Upper lobe of left lung (tissue), 6 donors: Measurements from ENCODE around the gene MED13. TPM values are rescaled to one million over a fixed set of nuclear protein-coding genes. Genes with fewer than 3 reads are reported as not detected.

Experiments
- ATAC-seq, 2 donors: fragments of 200-7000 bp; cut with Tn5 transposase; one replicate each; pipeline ENCODE4 v1.9.1; 2022; ENCODE audit warnings: mild to moderate bottlenecking in 2 of 2, moderate library complexity in 2 of 2; ENCODE audit not compliant: low FRiP score in 2 of 2
- DNase-seq, 2 donors: peaks; one replicate each; pipeline ENCODE4 v3.0.0-alpha.2; 2019 to 2020
- H3K27ac ChIP-seq, 4 donors: fragments of 200-600 bp; sonication (generic); one replicate each; pipeline ENCODE4 v1.5.1; 2016 to 2019
- H3K27me3 ChIP-seq, 4 donors: fragments of 200-600 bp; sonication (generic); one replicate each; pipeline ENCODE4 v1.5.1; 2017 to 2019
- H3K36me3 ChIP-seq, 4 donors: fragments of 200-600 bp; sonication (generic); one replicate each; pipeline ENCODE4 v1.5.1; 2016 to 2019
- H3K4me1 ChIP-seq, 4 donors: fragments of 200-600 bp; sonication (generic); one replicate each; pipeline ENCODE4 v1.5.1; 2018 to 2019
- H3K4me3 ChIP-seq, 4 donors: fragments of 200-600 bp; sonication (generic); one replicate each; pipeline ENCODE4 v1.5.1; 2017 to 2019; ENCODE audit warnings: mild to moderate bottlenecking in 2 of 4, moderate library complexity in 1 of 4
- H3K9me3 ChIP-seq, 4 donors: fragments of 200-600 bp; sonication (generic); one replicate each; pipeline ENCODE4 v1.5.1; 2018 to 2019
- EP300 ChIP-seq, 4 donors: sonication (generic); formaldehyde crosslinking; IDR thresholded peaks; one replicate each; pipeline ENCODE4 v1.5.1; 2017; ENCODE audit warnings: antibody characterized with exemption in 4 of 4, control low read depth in 2 of 4
- POLR2A ChIP-seq, 4 donors: fragments of 450-650 bp; IDR thresholded peaks; one replicate each; pipeline ENCODE4 v1.5.1; 2016 to 2017; ENCODE audit warnings: antibody characterized with exemption in 4 of 4, mild to moderate bottlenecking in 2 of 4
- POLR2AphosphoS5 ChIP-seq, 2 donors: sonication (generic); formaldehyde crosslinking; IDR thresholded peaks; one replicate each; pipeline ENCODE4 v1.5.1; 2017; ENCODE audit warnings: antibody characterized with exemption in 2 of 2
- WGBS, 2 donors: methylation state at CpG; one replicate each; pipeline ENCODE4 v1.1.5; 2017 to 2018; 5-methylcytosine and 5-hydroxymethylcytosine counted together
- total RNA-seq, 6 donors: library from RNA; depleted of rRNA in 4 of 6; stranded (reverse); fragments of >200 nt in 4 of 6; gene quantifications; one replicate each; pipeline versions ENCODE4 v1.1.0 to v1.2.1, GENCODE V29; 2016 to 2021
- TF ChIP-seq, protein P1 (sequence below), 6 experiments: fragments of 450-650 bp in 4 of 6; fragments of 200-600 bp in 2 of 6; sonication (generic) in 2 of 6; IDR thresholded peaks; one replicate each; pipeline ENCODE4 v1.5.1; 2016 to 2019; ENCODE audit warnings: antibody characterized with exemption in 6 of 6
- donor health status: DM: no; HTN: no; CAD: no; lungs with moderate emphysema.
- donor health status: DM: no; HTN: yes; CAD: no; lungs with severe emphysema.

The MED13 gene
- total RNA-seq, 6 donors from 2014 or later: 52.7 to 109 (median 71.3) TPM

DNA sequence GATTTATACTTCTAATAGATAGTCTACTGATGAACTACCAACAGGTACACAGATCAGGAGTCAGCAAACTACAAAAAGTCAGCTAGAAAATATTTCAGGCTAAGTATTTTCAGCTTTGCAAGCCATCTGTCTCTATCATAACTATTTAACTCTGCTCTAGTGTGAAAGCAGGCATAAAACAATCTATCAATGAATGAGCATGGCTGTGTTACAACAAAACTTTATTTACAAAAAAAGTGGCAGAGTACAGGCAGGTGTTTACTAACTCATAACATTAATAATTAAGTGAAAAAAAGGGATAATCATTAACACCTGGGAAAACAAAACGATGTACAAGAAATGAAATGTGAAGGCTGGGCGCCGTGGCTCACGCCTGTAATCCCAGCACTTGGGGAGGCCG lies 15.8 kb downstream of the MED13 start:
- H3K27me3 ChIP-seq: no peaks in the 10 kb centered on the region
- H3K4me3 ChIP-seq: no peak overlapping the region
- 94 to 96% methylated on average over 5 of the region's 5 CpGs for WGBS, 2 donors
- no peak overlapping the region for H3K27ac ChIP-seq
- peaks cover 4 to 87% (median 19%) of the 10 kb centered on the region in 4 donors for H3K36me3 ChIP-seq
- TF ChIP-seq POLR2A (IDR thresholded peaks at IDR 0.05) (no peak), EP300 (IDR thresholded peaks at IDR 0.05) (no peak), POLR2AphosphoS5 (IDR thresholded peaks at IDR 0.05) (no peak)
- TF ChIP-seq, protein P1, sequence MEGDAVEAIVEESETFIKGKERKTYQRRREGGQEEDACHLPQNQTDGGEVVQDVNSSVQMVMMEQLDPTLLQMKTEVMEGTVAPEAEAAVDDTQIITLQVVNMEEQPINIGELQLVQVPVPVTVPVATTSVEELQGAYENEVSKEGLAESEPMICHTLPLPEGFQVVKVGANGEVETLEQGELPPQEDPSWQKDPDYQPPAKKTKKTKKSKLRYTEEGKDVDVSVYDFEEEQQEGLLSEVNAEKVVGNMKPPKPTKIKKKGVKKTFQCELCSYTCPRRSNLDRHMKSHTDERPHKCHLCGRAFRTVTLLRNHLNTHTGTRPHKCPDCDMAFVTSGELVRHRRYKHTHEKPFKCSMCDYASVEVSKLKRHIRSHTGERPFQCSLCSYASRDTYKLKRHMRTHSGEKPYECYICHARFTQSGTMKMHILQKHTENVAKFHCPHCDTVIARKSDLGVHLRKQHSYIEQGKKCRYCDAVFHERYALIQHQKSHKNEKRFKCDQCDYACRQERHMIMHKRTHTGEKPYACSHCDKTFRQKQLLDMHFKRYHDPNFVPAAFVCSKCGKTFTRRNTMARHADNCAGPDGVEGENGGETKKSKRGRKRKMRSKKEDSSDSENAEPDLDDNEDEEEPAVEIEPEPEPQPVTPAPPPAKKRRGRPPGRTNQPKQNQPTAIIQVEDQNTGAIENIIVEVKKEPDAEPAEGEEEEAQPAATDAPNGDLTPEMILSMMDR (IDR thresholded peaks at IDR 0.05): no peak
- ATAC-seq: no peak
- DNase-seq: no peak
- no peaks in the 10 kb centered on the region for H3K9me3 ChIP-seq
- peaks cover 4 to 22% (median 5%) of the 10 kb centered on the region in 4 donors for H3K4me1 ChIP-seq

DNA sequence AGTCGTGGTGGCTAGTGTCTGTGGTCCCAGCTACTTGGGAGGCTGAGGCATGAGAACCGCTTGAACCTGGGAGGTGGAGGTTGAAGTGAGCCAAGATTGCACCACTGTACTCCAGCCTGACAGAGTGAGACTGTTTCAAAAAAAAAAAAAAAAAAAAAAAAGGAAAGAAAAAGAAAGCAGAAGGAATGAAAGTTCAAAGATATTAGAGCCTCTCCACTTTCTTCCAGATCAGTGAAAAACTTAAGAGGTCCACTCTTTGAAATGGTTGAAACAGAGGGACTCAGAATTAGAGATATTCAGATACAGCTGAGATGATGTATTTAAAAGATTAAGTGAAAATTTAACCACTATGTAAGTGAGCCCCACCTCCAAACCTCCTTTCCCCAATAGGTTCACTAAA lies 16.8 kb downstream of the MED13 start:
- WGBS, 2 donors: 94 to 100% methylated on average over 2 of the region's 2 CpGs
- Histone ChIP-seq H3K27me3 (no peaks in the 10 kb centered on the region), H3K9me3 (no peaks in the 10 kb centered on the region), H3K36me3 (peaks cover 4 to 90% (median 19%) of the 10 kb centered on the region in 4 donors), H3K27ac (no peak overlapping the region), H3K4me1 (peaks cover 4 to 18% (median 8%) of the 10 kb centered on the region in 4 donors), H3K4me3 (no peak overlapping the region)
- no peak for TF ChIP-seq EP300 (IDR thresholded peaks at IDR 0.05)
- TF ChIP-seq POLR2AphosphoS5 (IDR thresholded peaks at IDR 0.05): no peak
- TF ChIP-seq POLR2A (IDR thresholded peaks at IDR 0.05): no peak
- TF ChIP-seq, protein P1 (IDR thresholded peaks at IDR 0.05): no peak
- no peak for DNase-seq
- no peak for ATAC-seq

DNA sequence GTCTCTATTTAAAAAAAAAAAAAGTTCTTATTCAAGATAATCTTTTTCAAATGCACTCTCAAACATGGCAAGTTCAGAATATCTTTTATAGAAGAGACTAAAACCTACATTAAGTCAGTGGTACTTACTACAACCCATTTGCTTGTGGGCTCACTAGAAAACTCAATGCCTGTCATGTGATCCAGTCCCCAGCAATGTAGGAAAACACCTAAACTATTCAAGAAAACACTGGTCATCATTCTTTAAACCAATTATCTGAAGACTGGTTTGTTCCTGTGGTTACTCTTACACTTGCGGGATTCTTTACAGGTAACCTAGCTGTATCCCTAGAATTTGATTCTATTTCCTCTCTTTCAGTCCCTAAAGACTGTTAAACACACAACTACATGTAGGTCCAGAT lies 19.6 kb downstream of the MED13 start:
- Histone ChIP-seq H3K4me3 (no peak overlapping the region), H3K36me3 (peaks cover 0 to 88% (median 22%) of the 10 kb centered on the region in 4 donors), H3K27me3 (no peaks in the 10 kb centered on the region), H3K9me3 (no peaks in the 10 kb centered on the region), H3K4me1 (peaks cover 4 to 18% (median 6%) of the 10 kb centered on the region in 4 donors), H3K27ac (no peak overlapping the region)
- WGBS, 2 donors: 97 to 100% methylated on average over 1 of the region's 1 CpG
- TF ChIP-seq, protein P1 (IDR thresholded peaks at IDR 0.05): no peak
- TF ChIP-seq EP300 (IDR thresholded peaks at IDR 0.05) (no peak), POLR2A (IDR thresholded peaks at IDR 0.05) (no peak), POLR2AphosphoS5 (IDR thresholded peaks at IDR 0.05) (no peak)
- ATAC-seq (no peak), DNase-seq (no peak)

DNA sequence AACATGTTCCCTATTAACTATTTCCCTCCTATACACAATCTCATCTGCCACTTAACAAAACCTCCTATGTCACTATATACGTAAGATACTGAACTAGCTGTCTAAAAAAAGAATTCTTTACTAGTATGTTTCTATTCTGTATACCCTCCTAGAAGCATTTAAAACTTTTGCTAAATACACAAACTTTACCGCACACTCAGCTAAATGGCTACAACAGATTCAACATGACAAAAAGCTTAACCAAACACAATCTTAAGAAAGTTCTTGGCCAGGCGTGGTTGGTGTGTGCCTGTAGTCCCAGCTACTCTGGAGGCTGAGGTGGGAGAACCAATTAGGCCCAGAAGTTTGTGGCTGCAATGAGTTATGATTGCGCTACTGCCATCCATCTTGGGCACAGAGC lies 20.0 kb downstream of the MED13 start:
- TF ChIP-seq POLR2A (IDR thresholded peaks at IDR 0.05): no peak
- H3K36me3 ChIP-seq: peaks cover 0 to 84% (median 22%) of the 10 kb centered on the region in 4 donors
- H3K4me3 ChIP-seq: no peak overlapping the region
- ATAC-seq: no peak
- no peak for DNase-seq
- no peaks in the 10 kb centered on the region for H3K27me3 ChIP-seq
- no peaks in the 10 kb centered on the region for H3K9me3 ChIP-seq
- WGBS, 2 donors: 85 to 87% methylated on average over 4 of the region's 4 CpGs
- H3K27ac ChIP-seq: no peak overlapping the region
- H3K4me1 ChIP-seq: peaks cover 4 to 18% (median 6%) of the 10 kb centered on the region in 4 donors

- H3K27me3 ChIP-seq: no peaks in the 10 kb centered on the region
- no peak overlapping the region for H3K27ac ChIP-seq
- peaks cover 0 to 72% (median 20%) of the 10 kb centered on the region in 4 donors for H3K36me3 ChIP-seq
- H3K4me3 ChIP-seq: no peak overlapping the region
- no peaks in the 10 kb centered on the region for H3K9me3 ChIP-seq
- ATAC-seq: no peak
- no peak for TF ChIP-seq EP300 (IDR thresholded peaks at IDR 0.05)
- no peak for DNase-seq
- peaks cover 2 to 24% (median 6%) of the 10 kb centered on the region in 4 donors for H3K4me1 ChIP-seq
Observed at GRCh38 chr17:62043602-62044001, 21.5 kb downstream of the MED13 start.

- Histone ChIP-seq H3K36me3 (peaks cover 0 to 67% (median 19%) of the 10 kb centered on the region in 4 donors), H3K27ac (no peak overlapping the region), H3K27me3 (no peaks in the 10 kb centered on the region), H3K4me3 (no peak overlapping the region), H3K4me1 (peaks cover 0 to 23% (median 6%) of the 10 kb centered on the region in 4 donors), H3K9me3 (no peaks in the 10 kb centered on the region)
- ATAC-seq (no peak), DNase-seq (no peak)
- 84 to 90% methylated on average over 2 of the region's 2 CpGs for WGBS, 2 donors
- no peak for TF ChIP-seq EP300 (IDR thresholded peaks at IDR 0.05)
Observed at GRCh38 chr17:62043140-62043539, 21.9 kb downstream of the MED13 start.
